ENCODE data around the gene ADAM22. TPM values are rescaled to one million over a fixed set of nuclear protein-coding genes. Genes with fewer than 3 reads are reported as not detected.

The ADAM22 gene
- total and polyA plus RNA-seq, 10 of the 15 experiments (the other 5 are each of a cell fraction or from before 2014, with no cell fraction given), result 1.4 to 24.5 (median 7.6) TPM

DNA sequence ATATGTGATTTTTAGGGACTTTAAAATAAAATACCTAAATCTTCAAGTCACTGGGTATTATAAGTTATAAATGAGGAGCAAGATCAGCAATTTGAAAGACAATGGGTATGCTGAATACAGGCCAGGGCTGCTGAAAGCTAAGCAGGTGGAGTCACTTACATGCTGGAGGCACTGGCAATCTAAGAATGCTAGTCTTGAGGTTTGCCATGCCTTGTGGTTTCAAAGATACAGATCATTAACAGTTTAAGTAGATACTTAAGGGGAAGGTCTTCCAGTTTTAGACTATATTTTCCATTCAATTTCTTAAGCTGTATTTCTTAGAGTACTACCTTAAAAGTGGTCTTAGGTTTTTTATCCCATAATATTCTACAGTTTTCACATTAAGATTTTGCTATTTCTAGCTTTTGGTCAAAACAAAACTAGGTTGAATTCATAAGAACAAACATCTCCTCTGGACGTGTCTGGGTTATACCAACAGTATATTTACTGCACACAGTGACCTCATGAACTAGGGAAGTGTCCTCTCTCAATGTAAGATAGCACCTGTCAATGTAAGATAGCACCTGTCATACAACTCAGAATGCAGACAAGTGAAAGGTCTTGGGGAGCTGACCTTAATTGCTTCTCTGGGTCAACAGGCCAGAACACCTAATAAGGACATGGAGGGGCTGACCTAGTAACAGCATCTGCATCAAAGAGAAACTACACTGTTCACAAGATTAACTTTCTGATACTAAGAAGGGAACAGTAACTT, 283.8 kb downstream of the ADAM22 start (continued):
- TF ChIP-seq BCL3 (IDR thresholded peaks at IDR 0.05; ENCODE audit: borderline replicate concordance, insufficient read depth, low read depth, low read length, poor library complexity, severe bottlenecking) (no peak), ZNF217 (IDR thresholded peaks at IDR 0.05) (no peak), WRNIP1 (IDR thresholded peaks at IDR 0.05; ENCODE audit: borderline replicate concordance, low read depth, low read length) (no peak), DPF2 (IDR thresholded peaks at IDR 0.05) (peak; percentile 66; the same call in 1 of the 2 replicates), ELK1 (IDR thresholded peaks at IDR 0.05; ENCODE audit: low read depth, low read length) (no peak), ZNF274 (IDR thresholded peaks at IDR 0.05; ENCODE audit: insufficient read depth, insufficient read length) (no peak), ZBTB4 (CRISPR knock-in tag; IDR thresholded peaks at IDR 0.05) (no peak), BMI1 (IDR thresholded peaks at IDR 0.05; ENCODE audit: borderline replicate concordance) (peak; percentile 64; the same call in 1 of the 2 replicates), MAX (IDR thresholded peaks at IDR 0.05; ENCODE audit: low read depth, low read length) (no peak), GATAD2B (conservative IDR thresholded peaks at IDR 0.05; ENCODE audit: low read depth) (0 out of 2 replicates have a peak, but pooled peaks have one; percentile 48), PML (IDR thresholded peaks at IDR 0.05; ENCODE audit: low read length) (no peak; the same call in 1 of the 2 replicates), RAD51 (IDR thresholded peaks at IDR 0.05) (0 out of 2 replicates have a peak, but pooled peaks have one; percentile 9)
- TF ChIP-seq, protein P1, sequence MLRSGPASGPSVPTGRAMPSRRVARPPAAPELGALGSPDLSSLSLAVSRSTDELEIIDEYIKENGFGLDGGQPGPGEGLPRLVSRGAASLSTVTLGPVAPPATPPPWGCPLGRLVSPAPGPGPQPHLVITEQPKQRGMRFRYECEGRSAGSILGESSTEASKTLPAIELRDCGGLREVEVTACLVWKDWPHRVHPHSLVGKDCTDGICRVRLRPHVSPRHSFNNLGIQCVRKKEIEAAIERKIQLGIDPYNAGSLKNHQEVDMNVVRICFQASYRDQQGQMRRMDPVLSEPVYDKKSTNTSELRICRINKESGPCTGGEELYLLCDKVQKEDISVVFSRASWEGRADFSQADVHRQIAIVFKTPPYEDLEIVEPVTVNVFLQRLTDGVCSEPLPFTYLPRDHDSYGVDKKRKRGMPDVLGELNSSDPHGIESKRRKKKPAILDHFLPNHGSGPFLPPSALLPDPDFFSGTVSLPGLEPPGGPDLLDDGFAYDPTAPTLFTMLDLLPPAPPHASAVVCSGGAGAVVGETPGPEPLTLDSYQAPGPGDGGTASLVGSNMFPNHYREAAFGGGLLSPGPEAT (IDR thresholded peaks at IDR 0.05; ENCODE audit: low read depth), result no peak; the same call in 1 of the 2 replicates
- TF ChIP-seq, protein P2, sequence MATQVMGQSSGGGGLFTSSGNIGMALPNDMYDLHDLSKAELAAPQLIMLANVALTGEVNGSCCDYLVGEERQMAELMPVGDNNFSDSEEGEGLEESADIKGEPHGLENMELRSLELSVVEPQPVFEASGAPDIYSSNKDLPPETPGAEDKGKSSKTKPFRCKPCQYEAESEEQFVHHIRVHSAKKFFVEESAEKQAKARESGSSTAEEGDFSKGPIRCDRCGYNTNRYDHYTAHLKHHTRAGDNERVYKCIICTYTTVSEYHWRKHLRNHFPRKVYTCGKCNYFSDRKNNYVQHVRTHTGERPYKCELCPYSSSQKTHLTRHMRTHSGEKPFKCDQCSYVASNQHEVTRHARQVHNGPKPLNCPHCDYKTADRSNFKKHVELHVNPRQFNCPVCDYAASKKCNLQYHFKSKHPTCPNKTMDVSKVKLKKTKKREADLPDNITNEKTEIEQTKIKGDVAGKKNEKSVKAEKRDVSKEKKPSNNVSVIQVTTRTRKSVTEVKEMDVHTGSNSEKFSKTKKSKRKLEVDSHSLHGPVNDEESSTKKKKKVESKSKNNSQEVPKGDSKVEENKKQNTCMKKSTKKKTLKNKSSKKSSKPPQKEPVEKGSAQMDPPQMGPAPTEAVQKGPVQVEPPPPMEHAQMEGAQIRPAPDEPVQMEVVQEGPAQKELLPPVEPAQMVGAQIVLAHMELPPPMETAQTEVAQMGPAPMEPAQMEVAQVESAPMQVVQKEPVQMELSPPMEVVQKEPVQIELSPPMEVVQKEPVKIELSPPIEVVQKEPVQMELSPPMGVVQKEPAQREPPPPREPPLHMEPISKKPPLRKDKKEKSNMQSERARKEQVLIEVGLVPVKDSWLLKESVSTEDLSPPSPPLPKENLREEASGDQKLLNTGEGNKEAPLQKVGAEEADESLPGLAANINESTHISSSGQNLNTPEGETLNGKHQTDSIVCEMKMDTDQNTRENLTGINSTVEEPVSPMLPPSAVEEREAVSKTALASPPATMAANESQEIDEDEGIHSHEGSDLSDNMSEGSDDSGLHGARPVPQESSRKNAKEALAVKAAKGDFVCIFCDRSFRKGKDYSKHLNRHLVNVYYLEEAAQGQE (IDR thresholded peaks at IDR 0.05; ENCODE audit: low read depth, low read length), result no peak
- TF ChIP-seq, protein P3, sequence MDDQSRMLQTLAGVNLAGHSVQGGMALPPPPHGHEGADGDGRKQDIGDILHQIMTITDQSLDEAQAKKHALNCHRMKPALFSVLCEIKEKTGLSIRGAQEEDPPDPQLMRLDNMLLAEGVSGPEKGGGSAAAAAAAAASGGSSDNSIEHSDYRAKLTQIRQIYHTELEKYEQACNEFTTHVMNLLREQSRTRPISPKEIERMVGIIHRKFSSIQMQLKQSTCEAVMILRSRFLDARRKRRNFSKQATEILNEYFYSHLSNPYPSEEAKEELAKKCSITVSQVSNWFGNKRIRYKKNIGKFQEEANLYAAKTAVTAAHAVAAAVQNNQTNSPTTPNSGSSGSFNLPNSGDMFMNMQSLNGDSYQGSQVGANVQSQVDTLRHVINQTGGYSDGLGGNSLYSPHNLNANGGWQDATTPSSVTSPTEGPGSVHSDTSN (IDR thresholded peaks at IDR 0.05; ENCODE audit: insufficient replicate concordance, low read depth, low read length), result peak; percentile 75

Data from GM12878 (cell line).